Kidney tubule cell (primary cell): Measurements from ENCODE around the gene GON4L.
"Not testable (repeated sequence)": the region's sequence is repeated elsewhere in the genome, so short reads cannot be mapped to it uniquely, and the experiment has no call there.

ENCODE experiments used
- DNase-seq: peaks from one replicate; pipeline ENCODE4 v3.0.0-alpha.2; 2018; ENCODE audit warnings: low spot score

Gene GON4L

GRCh38 chr1:155871390-155871789 lies 14.4 kb upstream of the GON4L start:
- DNase-seq: no peak

GRCh38 chr1:155867766-155868165 lies 10.8 kb upstream of the GON4L start:
- DNase-seq: no peak

GRCh38 chr1:155864393-155864792 lies 7.4 kb upstream of the GON4L start:
- no peak for DNase-seq

GRCh38 chr1:155861896-155862295 lies 4.9 kb upstream of the GON4L start:
- DNase-seq: no peak

- no peak for DNase-seq
Measured at GRCh38 chr1:155860970-155861510, 4.0 kb upstream of the GON4L start.

- peak; percentile 71 for DNase-seq
Measured at GRCh38 chr1:155859881-155860871, 3.2 kb upstream of the GON4L start.

GRCh38 chr1:155859234-155859829 lies 2.3 kb upstream of the GON4L start, which contains the start of gene SYT11:
TSS of gene SYT11 (plus strand) at chr1:155859567. CDS start at chr1:155859762, 195 bp downstream.
- DNase-seq: peak; percentile 97

- DNase-seq: no peak
Measured at GRCh38 chr1:155858800-155859233, 1.8 kb upstream of the GON4L start.

- DNase-seq: no peak
Measured at GRCh38 chr1:155856257-155856974, 598 bp downstream of the GON4L start.

GRCh38 chr1:155850345-155850744 lies 6.7 kb downstream of the GON4L start:
- DNase-seq: no peak

- no peak for DNase-seq
Measured at GRCh38 chr1:155847823-155848529, 9.0 kb downstream of the GON4L start.

GRCh38 chr1:155844860-155845421 lies 12.1 kb downstream of the GON4L start:
- no peak for DNase-seq

- no peak for DNase-seq
Measured at GRCh38 chr1:155840386-155840785, 16.6 kb downstream of the GON4L start.

- DNase-seq: no peak
Measured at GRCh38 chr1:155835548-155835947, 21.5 kb downstream of the GON4L start.

GRCh38 chr1:155834927-155835399 lies 22.1 kb downstream of the GON4L start:
- DNase-seq: not testable (repeated sequence)

- DNase-seq: peak; percentile 57
Measured at GRCh38 chr1:155834296-155834926, 22.6 kb downstream of the GON4L start.

- DNase-seq: no peak
Measured at GRCh38 chr1:155833665-155834295, 23.2 kb downstream of the GON4L start.

GRCh38 chr1:155831279-155831976 lies 25.6 kb downstream of the GON4L start:
- no peak for DNase-seq

- DNase-seq: no peak
Measured at GRCh38 chr1:155827450-155827849, 29.6 kb downstream of the GON4L start.
